SH-SY5Y (cell line): ENCODE measurements around the gene SLFN13.

ENCODE experiments used
- GATA2 ChIP-seq: IDR thresholded peaks from 2 replicates; pipeline ENCODE4 v1.6.1; 2011; ENCODE audit warnings: mild to moderate bottlenecking, low read depth, low read length
- GATA3 ChIP-seq: IDR thresholded peaks from 2 replicates; pipeline ENCODE4 v1.6.1; 2011; ENCODE audit warnings: low read depth, mild to moderate bottlenecking, low read length, moderate library complexity

GRCh38 chr17:35414247-35414646, 34.3 kb downstream of the SLFN13 start:
- TF ChIP-seq GATA2, result no peak
- no peak for TF ChIP-seq GATA3
